Progenitor cell of endocrine pancreas (in vitro differentiated cells): Measurements from ENCODE around the gene GATA5. TPM values are rescaled to one million over a fixed set of nuclear protein-coding genes. Genes with fewer than 3 reads are reported as not detected.

Experiments
- DNase-seq: peaks from one replicate; pipeline ENCODE4 v3.0.0; 2021; ENCODE audit warnings: low spot score; ENCODE audit not compliant: unreplicated experiment
- H3K27ac Mint-ChIP-seq: 2 replicates; pipeline ENCODE4 v1.8.0; 2021; ENCODE audit warnings: mild to moderate bottlenecking, moderate library complexity, mixed read lengths
- H3K27me3 Mint-ChIP-seq: 2 replicates; pipeline ENCODE4 v1.8.0; 2021; ENCODE audit warnings: mixed read lengths
- H3K36me3 Mint-ChIP-seq: 2 replicates; pipeline ENCODE4 v1.8.0; 2022; ENCODE audit warnings: mixed read lengths; ENCODE audit not compliant: insufficient read depth
- H3K4me1 Mint-ChIP-seq: 2 replicates; pipeline ENCODE4 v1.8.0; 2021; ENCODE audit warnings: low read depth, mixed read lengths
- H3K4me3 Mint-ChIP-seq: 2 replicates; pipeline ENCODE4 v1.8.0; 2021; ENCODE audit warnings: low read depth, mild to moderate bottlenecking, moderate library complexity, mixed read lengths
- H3K9me3 Mint-ChIP-seq: 2 replicates; pipeline ENCODE4 v1.8.0; 2021; ENCODE audit warnings: low read depth, mixed read lengths
- total RNA-seq: library from RNA; stranded (reverse); gene quantifications from 2 replicates; pipeline ENCODE4 v1.2.1, GENCODE V29; 2021
- TF ChIP-seq, protein P1 (sequence below): fragments of 200-600 bp; sonication (generic); IDR thresholded peaks from one replicate; pipeline ENCODE4 v1.5.0; 2021; ENCODE audit warnings: antibody characterized with exemption, mild to moderate bottlenecking; ENCODE audit not compliant: unreplicated experiment

GATA5 gene
- total RNA-seq, 1 donor from 2014 or later = 3.8 TPM

DNA sequence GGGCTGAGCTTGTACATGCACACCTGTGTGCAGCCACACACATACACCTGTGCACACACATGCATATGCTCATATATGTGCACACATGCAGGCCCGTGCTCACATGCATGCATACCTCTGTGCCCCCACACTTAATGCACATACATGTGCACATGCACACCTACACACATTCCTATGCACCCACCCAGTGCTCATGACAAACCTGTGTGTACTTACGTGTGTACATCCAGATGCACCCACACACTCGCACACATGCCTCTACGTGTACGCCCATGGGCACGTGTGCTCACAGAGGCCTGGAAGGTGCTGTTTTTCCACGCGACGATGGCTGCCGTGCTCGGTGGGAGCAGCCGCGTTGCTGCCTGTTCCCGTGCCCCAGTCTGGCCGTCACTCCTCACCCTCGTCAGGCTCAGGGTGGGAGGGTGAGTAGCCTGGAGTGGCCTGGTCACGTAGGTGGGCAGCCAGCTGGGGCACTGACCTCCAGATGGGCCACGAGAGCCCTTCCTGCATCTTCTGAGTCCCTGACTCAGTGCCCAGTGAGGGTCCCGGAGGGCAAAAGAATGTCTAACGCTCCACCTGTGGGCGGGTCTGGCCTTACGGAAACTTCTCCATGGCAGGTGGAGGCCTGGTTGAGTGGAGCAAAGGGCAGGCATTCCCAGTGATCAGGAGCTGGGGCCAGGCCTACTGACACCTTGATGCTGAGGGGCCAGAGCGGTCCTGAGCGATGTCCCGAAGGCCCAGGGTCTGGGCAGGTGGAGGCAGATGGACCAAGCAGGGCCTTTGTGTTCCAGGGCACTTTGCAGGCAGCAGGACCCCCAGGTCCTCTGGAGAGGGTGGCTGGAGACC lies 8.0 kb upstream of the GATA5 start:
- DNase-seq = no peak
- Mint-ChIP-seq H3K4me1 (peaks cover 37% of the 10 kb centered on the region), H3K4me3 (no peak overlapping the region), H3K27ac (no peak overlapping the region), H3K27me3 (peaks cover 26% of the 10 kb centered on the region), H3K36me3 (no peaks in the 10 kb centered on the region), H3K9me3 (no peaks in the 10 kb centered on the region)
- TF ChIP-seq, protein P1, sequence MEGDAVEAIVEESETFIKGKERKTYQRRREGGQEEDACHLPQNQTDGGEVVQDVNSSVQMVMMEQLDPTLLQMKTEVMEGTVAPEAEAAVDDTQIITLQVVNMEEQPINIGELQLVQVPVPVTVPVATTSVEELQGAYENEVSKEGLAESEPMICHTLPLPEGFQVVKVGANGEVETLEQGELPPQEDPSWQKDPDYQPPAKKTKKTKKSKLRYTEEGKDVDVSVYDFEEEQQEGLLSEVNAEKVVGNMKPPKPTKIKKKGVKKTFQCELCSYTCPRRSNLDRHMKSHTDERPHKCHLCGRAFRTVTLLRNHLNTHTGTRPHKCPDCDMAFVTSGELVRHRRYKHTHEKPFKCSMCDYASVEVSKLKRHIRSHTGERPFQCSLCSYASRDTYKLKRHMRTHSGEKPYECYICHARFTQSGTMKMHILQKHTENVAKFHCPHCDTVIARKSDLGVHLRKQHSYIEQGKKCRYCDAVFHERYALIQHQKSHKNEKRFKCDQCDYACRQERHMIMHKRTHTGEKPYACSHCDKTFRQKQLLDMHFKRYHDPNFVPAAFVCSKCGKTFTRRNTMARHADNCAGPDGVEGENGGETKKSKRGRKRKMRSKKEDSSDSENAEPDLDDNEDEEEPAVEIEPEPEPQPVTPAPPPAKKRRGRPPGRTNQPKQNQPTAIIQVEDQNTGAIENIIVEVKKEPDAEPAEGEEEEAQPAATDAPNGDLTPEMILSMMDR = no peak

DNA sequence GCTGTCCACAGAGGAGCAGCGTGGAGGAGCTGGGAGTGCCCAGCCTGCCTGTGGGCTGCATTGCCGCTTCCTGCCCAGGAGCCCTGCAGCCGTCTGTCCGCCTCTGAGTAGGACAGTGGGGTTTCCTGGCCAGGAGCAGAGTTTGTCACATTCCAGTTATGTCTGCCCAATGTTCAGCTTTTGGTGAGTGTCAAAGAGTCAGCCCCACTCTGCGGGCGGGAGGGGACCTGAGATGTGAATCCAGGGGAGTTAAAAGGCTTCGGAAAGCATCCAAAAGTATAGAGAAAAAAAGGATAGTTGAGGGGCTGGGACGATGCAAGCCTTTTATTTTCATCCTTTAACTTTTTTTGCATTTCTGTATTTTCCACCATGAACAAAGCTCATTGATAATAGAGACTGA lies 7.2 kb upstream of the GATA5 start:
- Mint-ChIP-seq H3K36me3 (no peaks in the 10 kb centered on the region), H3K27me3 (peaks cover 29% of the 10 kb centered on the region), H3K4me3 (no peak overlapping the region), H3K9me3 (no peaks in the 10 kb centered on the region), H3K4me1 (peaks cover 39% of the 10 kb centered on the region), H3K27ac (no peak overlapping the region)
- no peak for DNase-seq
- TF ChIP-seq, protein P1 = no peak

DNA sequence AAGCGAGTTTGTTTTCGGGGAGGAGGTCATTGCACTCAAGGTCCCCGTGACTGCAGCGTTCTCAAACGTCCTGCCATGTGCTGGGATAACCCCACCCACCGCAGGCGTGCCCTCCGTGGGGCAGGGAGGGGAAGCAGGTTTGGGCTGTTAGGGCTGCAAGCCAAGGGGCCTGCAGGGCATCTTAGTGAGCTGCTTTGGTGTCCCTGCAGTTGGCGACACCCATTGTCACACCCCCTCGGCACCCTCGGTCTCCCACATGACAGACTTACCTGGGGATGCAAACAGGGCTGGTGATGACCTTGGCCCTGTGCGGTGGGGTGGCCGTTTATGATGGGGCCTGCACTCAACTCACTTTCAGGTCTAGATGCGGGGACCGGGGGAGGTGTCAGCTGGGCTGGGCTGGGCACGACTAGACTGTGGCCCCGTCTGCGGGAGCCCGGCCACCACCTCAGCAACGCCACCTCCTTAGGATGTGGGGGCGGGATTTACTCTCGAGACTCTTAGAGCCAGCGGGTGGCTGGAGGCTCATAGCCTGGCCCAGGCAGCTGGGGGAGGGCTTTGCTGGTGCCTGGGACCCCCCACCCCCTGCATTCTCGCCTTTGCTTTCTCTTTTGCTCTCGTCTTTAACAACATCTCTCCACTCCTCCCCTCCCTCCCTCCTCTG lies 6.5 kb upstream of the GATA5 start:
- TF ChIP-seq, protein P1 = no peak
- DNase-seq = no peak
- Mint-ChIP-seq H3K4me1 (peaks cover 36% of the 10 kb centered on the region), H3K27me3 (peaks cover 36% of the 10 kb centered on the region), H3K36me3 (no peaks in the 10 kb centered on the region), H3K9me3 (no peaks in the 10 kb centered on the region), H3K4me3 (no peak overlapping the region), H3K27ac (no peak overlapping the region)

DNA sequence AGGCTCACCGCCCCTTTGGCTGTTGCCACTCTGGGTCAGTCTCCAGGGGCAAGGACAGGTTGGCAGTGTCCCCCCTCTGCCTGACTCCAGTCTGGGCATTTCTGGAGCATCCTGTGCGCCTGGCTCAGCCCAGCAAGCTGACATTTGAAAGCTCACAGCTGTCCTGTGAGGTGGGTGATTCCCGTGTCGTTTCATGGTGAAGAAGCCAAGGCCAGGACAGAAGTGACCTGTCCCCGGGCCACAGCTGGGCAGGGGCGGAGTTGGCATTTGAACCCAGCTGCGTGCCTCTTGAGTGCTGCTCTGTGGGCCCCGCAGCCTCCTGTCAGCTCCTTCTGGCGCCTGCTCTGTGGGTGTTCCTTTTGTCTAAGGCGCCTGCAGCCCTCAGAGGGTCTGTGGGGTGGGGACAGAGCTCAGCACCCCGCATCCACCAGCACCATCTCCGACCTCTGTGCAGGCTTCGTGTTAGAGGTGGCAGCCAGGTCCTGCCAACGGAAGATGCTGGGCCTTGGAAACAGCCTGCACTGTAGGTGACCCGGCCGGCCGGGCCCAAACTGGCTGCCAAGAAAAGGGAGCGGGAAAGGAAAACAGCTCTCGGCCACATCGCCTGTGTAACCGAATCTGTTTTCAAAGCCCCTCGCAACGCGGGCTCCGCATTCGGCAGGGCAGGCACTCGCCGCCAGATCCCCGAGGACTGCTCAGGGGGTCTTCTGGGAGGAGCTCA lies 5.8 kb upstream of the GATA5 start:
- no peak for DNase-seq
- Mint-ChIP-seq H3K4me1 (peaks cover 30% of the 10 kb centered on the region), H3K4me3 (no peak overlapping the region), H3K9me3 (no peaks in the 10 kb centered on the region), H3K27ac (no peak overlapping the region), H3K27me3 (peaks cover 40% of the 10 kb centered on the region), H3K36me3 (no peaks in the 10 kb centered on the region)
- TF ChIP-seq, protein P1 = no peak

DNA sequence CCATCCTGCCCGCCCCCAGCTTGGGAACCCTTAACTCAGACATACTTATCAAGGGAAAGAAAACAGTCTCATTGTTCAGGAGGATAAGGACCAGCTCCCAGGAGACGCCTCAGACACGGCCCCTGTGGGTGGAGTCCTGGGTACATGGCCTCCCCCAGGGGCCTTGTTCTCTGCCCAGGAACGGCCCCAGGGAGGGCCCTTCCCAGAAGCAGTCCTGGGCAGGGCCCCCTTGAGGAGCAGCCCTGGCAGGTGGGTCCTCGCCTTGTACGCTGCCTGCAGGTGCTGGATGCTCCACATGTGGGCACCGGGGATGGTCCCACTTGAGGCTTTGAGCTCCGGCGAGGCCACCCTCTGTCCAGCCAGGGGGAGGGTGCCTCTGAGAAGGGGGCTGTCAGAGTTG lies 4.5 kb upstream of the GATA5 start:
- Mint-ChIP-seq H3K9me3 (no peaks in the 10 kb centered on the region), H3K36me3 (no peaks in the 10 kb centered on the region), H3K27me3 (peaks cover 40% of the 10 kb centered on the region), H3K4me1 (peaks cover 19% of the 10 kb centered on the region), H3K27ac (no peak overlapping the region), H3K4me3 (no peak overlapping the region)
- TF ChIP-seq, protein P1 = no peak
- no peak for DNase-seq
